Measurements from ENCODE around the gene SLFN5.
"Not testable (repeated sequence)": the region's sequence is repeated elsewhere in the genome, so short reads cannot be mapped to it uniquely, and the experiment has no call there.

SLFN5 gene

DNA sequence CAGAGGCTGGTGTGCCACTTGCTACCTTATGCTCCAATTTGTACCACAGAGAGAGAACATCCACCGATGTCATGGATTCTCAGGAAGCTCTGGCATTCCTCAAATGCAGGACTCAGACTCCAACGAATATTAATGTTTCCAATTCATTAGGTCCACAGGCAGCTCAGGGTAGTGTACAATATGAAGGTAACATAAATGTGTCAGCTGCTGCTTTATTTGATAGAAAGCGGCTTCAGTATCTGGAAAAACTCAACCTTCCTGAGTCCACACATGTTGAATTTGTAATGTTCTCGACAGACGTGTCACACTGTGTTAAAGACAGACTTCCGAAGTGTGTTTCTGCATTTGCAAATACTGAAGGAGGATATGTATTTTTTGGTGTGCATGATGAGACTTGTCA is 16.1 kb downstream of the SLFN5 start:
- Histone ChIP-seq H4K91ac (ENCODE audit: low read depth, low read length, poor library complexity) (no peak overlapping the region), H3K4me3 (ENCODE audit: low read length in 2 of 2) (no peak overlapping the region)

GRCh38 chr17:35265071-35265470 is 22.2 kb downstream of the SLFN5 start:
- H3K14ac ChIP-seq (ENCODE audit: low read length): no peak overlapping the region
- H2BK5ac ChIP-seq (ENCODE audit: low read length): no peak overlapping the region
- H3K9ac ChIP-seq (ENCODE audit: low read depth, low read length, poor library complexity): no peak overlapping the region
- H3K18ac ChIP-seq (ENCODE audit: low read length): no peak overlapping the region
- H2BK120ac ChIP-seq (ENCODE audit: low read depth, low read length): no peak overlapping the region
- H3K4me2 ChIP-seq (ENCODE audit: insufficient read depth, low read length, poor library complexity, severe bottlenecking): no peak overlapping the region
- no peaks in the 10 kb centered on the region for H3K27me3 ChIP-seq (ENCODE audit: control insufficient read depth in 3 of 3, insufficient read depth in 3 of 3, low read depth in 1 of 3, low read length in 3 of 3)
- WGBS, 2 donors (ENCODE audit: extremely low coverage in 2 of 2, insufficient read length in 2 of 2, insufficient replicate concordance in 1 of 2): no CpG with 5 or more reads among the region's 5 CpGs
- no peaks in the 10 kb centered on the region for H3K79me1 ChIP-seq (ENCODE audit: low read depth, low read length)
- H3K27ac ChIP-seq (replicated peaks; ENCODE audit: low read length): no peak overlapping the region
- no peaks in the 10 kb centered on the region for H3K36me3 ChIP-seq (replicated peaks in 1 of 2; ENCODE audit: control insufficient read depth in 2 of 2, insufficient read depth in 2 of 2, low read length in 2 of 2)
- H2BK15ac ChIP-seq (ENCODE audit: low read length): no peak overlapping the region
- no peak overlapping the region for H3K23ac ChIP-seq (ENCODE audit: low read depth, low read length, poor library complexity)
- no peaks in the 10 kb centered on the region for H3K4me1 ChIP-seq (ENCODE audit: control insufficient read depth in 2 of 2, insufficient read depth in 1 of 2, low read depth in 1 of 2, low read length in 2 of 2)
- H4K8ac ChIP-seq (ENCODE audit: low read depth, low read length): no peak overlapping the region
- no peak overlapping the region for H2BK12ac ChIP-seq (ENCODE audit: low read length)
- H3K4me3 ChIP-seq (ENCODE audit: low read length in 2 of 2): no peak overlapping the region
- H4K91ac ChIP-seq (ENCODE audit: low read depth, low read length, poor library complexity): no peak overlapping the region
- H2AK5ac ChIP-seq (ENCODE audit: low read depth, low read length): no peak overlapping the region
- H3K4ac ChIP-seq (ENCODE audit: low read length): no peak overlapping the region
- no peak for DNase-seq (ENCODE audit: low spot score)
- no peak overlapping the region for H2AFZ ChIP-seq (ENCODE audit: low read length)
- H3K9me3 ChIP-seq (replicated peaks in 1 of 2; ENCODE audit: control insufficient read depth in 2 of 2, insufficient read depth in 1 of 2, low read depth in 1 of 2, low read length in 2 of 2): no peaks in the 10 kb centered on the region

More for the DNA sequence above, 16.1 kb downstream of the SLFN5 start:
- Histone ChIP-seq H3K14ac (ENCODE audit: low read length) (no peak overlapping the region), H3K4ac (ENCODE audit: low read length) (no peak overlapping the region), H2BK120ac (ENCODE audit: low read depth, low read length) (no peak overlapping the region), H2AFZ (ENCODE audit: low read length) (no peak overlapping the region), H3K27me3 (ENCODE audit: control insufficient read depth in 3 of 3, insufficient read depth in 3 of 3, low read depth in 1 of 3, low read length in 3 of 3) (no peaks in the 10 kb centered on the region), H3K36me3 (replicated peaks in 1 of 2; ENCODE audit: control insufficient read depth in 2 of 2, insufficient read depth in 2 of 2, low read length in 2 of 2) (no peaks in the 10 kb centered on the region), H3K27ac (replicated peaks; ENCODE audit: low read length) (no peak overlapping the region), H2BK12ac (ENCODE audit: low read length) (no peak overlapping the region), H3K18ac (ENCODE audit: low read length) (no peak overlapping the region), H3K9ac (ENCODE audit: low read depth, low read length, poor library complexity) (no peak overlapping the region), H3K9me3 (replicated peaks in 1 of 2; ENCODE audit: control insufficient read depth in 2 of 2, insufficient read depth in 1 of 2, low read depth in 1 of 2, low read length in 2 of 2) (no peaks in the 10 kb centered on the region), H3K4me1 (ENCODE audit: control insufficient read depth in 2 of 2, insufficient read depth in 1 of 2, low read depth in 1 of 2, low read length in 2 of 2) (peaks cover 0 to 4% of the 10 kb centered on the region in 2 donors), H2AK5ac (ENCODE audit: low read depth, low read length) (no peak overlapping the region), H3K23ac (ENCODE audit: low read depth, low read length, poor library complexity) (no peak overlapping the region), H4K8ac (ENCODE audit: low read depth, low read length) (no peak overlapping the region), H3K79me1 (ENCODE audit: low read depth, low read length) (no peaks in the 10 kb centered on the region), H2BK5ac (ENCODE audit: low read length) (no peak overlapping the region), H2BK15ac (ENCODE audit: low read length) (no peak overlapping the region), H3K4me2 (ENCODE audit: insufficient read depth, low read length, poor library complexity, severe bottlenecking) (no peak overlapping the region)
- WGBS, 2 donors (ENCODE audit: extremely low coverage in 2 of 2, insufficient read length in 2 of 2, insufficient replicate concordance in 1 of 2): no CpG with 5 or more reads among the region's 6 CpGs
- DNase-seq (ENCODE audit: low spot score): no peak

DNA sequence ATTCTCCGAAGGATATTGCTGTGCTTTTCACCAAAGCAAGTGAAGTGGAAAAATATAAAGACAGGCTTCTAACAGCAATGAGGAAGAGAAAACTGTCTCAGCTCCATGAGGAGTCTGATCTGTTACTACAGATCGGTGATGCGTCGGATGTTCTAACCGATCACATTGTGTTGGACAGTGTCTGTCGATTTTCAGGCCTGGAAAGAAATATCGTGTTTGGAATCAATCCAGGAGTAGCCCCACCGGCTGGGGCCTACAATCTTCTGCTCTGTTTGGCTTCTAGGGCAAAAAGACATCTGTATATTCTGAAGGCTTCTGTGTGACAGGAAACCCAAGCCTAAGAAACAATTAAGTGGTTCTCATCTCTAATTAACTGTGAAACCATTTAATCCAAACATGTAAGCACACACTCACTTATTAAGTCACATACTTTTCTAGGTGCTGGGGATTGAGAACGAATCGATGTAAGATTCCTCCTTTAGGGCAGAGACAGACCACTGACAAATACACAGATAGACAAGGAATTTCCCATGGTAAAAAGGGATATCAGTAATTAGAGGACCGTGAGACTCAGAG is 22.8 kb downstream of the SLFN5 start:
- H2BK15ac ChIP-seq (ENCODE audit: low read length): no peak overlapping the region
- no peak overlapping the region for H4K8ac ChIP-seq (ENCODE audit: low read depth, low read length)
- WGBS, 2 donors (ENCODE audit: extremely low coverage in 2 of 2, insufficient read length in 2 of 2, insufficient replicate concordance in 1 of 2): no CpG with 5 or more reads among the region's 11 CpGs
- H3K9me3 ChIP-seq (replicated peaks in 1 of 2; ENCODE audit: control insufficient read depth in 2 of 2, insufficient read depth in 1 of 2, low read depth in 1 of 2, low read length in 2 of 2): no peaks in the 10 kb centered on the region
- H3K27me3 ChIP-seq (ENCODE audit: control insufficient read depth in 3 of 3, insufficient read depth in 3 of 3, low read depth in 1 of 3, low read length in 3 of 3): no peaks in the 10 kb centered on the region
- no peaks in the 10 kb centered on the region for H3K79me1 ChIP-seq (ENCODE audit: low read depth, low read length)
- no peak for DNase-seq (ENCODE audit: low spot score)
- no peak overlapping the region for H3K4ac ChIP-seq (ENCODE audit: low read length)
- H3K4me3 ChIP-seq (ENCODE audit: low read length in 2 of 2): no peak overlapping the region
- H2AFZ ChIP-seq (ENCODE audit: low read length): no peak overlapping the region
- H2AK5ac ChIP-seq (ENCODE audit: low read depth, low read length): no peak overlapping the region
- H4K91ac ChIP-seq (ENCODE audit: low read depth, low read length, poor library complexity): no peak overlapping the region
- no peak overlapping the region for H3K4me2 ChIP-seq (ENCODE audit: insufficient read depth, low read length, poor library complexity, severe bottlenecking)
- no peak overlapping the region for H2BK12ac ChIP-seq (ENCODE audit: low read length)
- H3K9ac ChIP-seq (ENCODE audit: low read depth, low read length, poor library complexity): no peak overlapping the region
- no peak overlapping the region for H3K27ac ChIP-seq (replicated peaks; ENCODE audit: low read length)
- no peak overlapping the region for H3K18ac ChIP-seq (ENCODE audit: low read length)
- no peaks in the 10 kb centered on the region for H3K36me3 ChIP-seq (replicated peaks in 1 of 2; ENCODE audit: control insufficient read depth in 2 of 2, insufficient read depth in 2 of 2, low read length in 2 of 2)
- H3K14ac ChIP-seq (ENCODE audit: low read length): no peak overlapping the region
- no peak overlapping the region for H3K23ac ChIP-seq (ENCODE audit: low read depth, low read length, poor library complexity)
- no peak overlapping the region for H2BK120ac ChIP-seq (ENCODE audit: low read depth, low read length)
- H3K4me1 ChIP-seq (ENCODE audit: control insufficient read depth in 2 of 2, insufficient read depth in 1 of 2, low read depth in 1 of 2, low read length in 2 of 2): no peaks in the 10 kb centered on the region
- H2BK5ac ChIP-seq (ENCODE audit: low read length): no peak overlapping the region

- H3K4me2 ChIP-seq (ENCODE audit: insufficient read depth, low read length, poor library complexity, severe bottlenecking); H3K36me3 ChIP-seq (replicated peaks in 1 of 2; ENCODE audit: control insufficient read depth in 2 of 2, insufficient read depth in 2 of 2, low read length in 2 of 2); H2BK5ac ChIP-seq (ENCODE audit: low read length); H3K14ac ChIP-seq (ENCODE audit: low read length); H4K8ac ChIP-seq (ENCODE audit: low read depth, low read length); H2BK120ac ChIP-seq (ENCODE audit: low read depth, low read length); H3K4me1 ChIP-seq (ENCODE audit: control insufficient read depth in 2 of 2, insufficient read depth in 1 of 2, low read depth in 1 of 2, low read length in 2 of 2); H3K4ac ChIP-seq (ENCODE audit: low read length); H3K9me3 ChIP-seq (replicated peaks in 1 of 2; ENCODE audit: control insufficient read depth in 2 of 2, insufficient read depth in 1 of 2, low read depth in 1 of 2, low read length in 2 of 2); H3K9ac ChIP-seq (ENCODE audit: low read depth, low read length, poor library complexity); H2AFZ ChIP-seq (ENCODE audit: low read length); H3K27ac ChIP-seq (replicated peaks; ENCODE audit: low read length); H2BK12ac ChIP-seq (ENCODE audit: low read length); H3K18ac ChIP-seq (ENCODE audit: low read length); H3K27me3 ChIP-seq (ENCODE audit: control insufficient read depth in 3 of 3, insufficient read depth in 3 of 3, low read depth in 1 of 3, low read length in 3 of 3); H3K79me1 ChIP-seq (ENCODE audit: low read depth, low read length); H2AK5ac ChIP-seq (ENCODE audit: low read depth, low read length); H4K91ac ChIP-seq (ENCODE audit: low read depth, low read length, poor library complexity); H2BK15ac ChIP-seq (ENCODE audit: low read length); H3K23ac ChIP-seq (ENCODE audit: low read depth, low read length, poor library complexity); DNase-seq (ENCODE audit: low spot score): not testable (repeated sequence)
- H3K4me3 ChIP-seq (ENCODE audit: low read length in 2 of 2): peak overlapping the region in 1 of 2 donors; percentile 28
- WGBS, 2 donors (ENCODE audit: extremely low coverage in 2 of 2, insufficient read length in 2 of 2, insufficient replicate concordance in 1 of 2): no CpG with 5 or more reads among the region's 13 CpGs
Measured at GRCh38 chr17:35274167-35275066, 31.5 kb downstream of the SLFN5 start.
